ENCODE measurements around the gene ABCB11.

DNA sequence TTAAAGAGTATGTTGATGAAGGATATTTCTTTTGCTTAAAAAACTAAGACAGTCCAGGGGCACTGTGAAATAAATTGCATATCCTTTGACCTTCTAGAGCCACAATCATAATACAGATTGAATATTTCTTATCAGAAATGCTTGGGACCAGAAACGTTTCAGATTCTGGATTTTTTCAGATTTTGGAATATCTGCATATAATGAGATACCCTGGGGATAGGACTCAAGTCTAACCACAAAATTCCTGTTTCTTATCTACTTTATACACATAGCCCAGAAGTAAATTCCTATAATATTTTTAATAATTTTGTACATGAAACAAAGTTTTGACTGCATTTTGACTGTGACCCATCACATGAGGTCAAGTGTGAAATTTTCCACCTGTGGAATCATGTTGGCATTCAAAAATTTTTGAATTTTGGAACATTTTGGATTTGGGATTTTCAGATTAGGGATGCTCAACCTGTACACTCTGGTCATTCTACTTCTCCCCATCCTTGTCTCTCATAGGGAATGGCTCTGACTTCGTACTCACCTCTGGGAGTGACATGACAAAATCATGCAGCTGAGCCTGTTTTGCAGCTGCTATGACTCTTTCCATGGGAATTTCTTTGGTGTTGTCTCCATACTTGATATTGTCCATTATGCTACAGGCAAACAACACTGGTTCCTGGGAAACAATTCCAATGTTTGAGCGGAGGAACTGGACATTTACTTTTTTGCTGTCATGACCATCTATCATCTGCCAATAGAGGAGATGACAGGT lies 104.3 kb downstream of the ABCB11 start:
- TF ChIP-seq, protein P1, sequence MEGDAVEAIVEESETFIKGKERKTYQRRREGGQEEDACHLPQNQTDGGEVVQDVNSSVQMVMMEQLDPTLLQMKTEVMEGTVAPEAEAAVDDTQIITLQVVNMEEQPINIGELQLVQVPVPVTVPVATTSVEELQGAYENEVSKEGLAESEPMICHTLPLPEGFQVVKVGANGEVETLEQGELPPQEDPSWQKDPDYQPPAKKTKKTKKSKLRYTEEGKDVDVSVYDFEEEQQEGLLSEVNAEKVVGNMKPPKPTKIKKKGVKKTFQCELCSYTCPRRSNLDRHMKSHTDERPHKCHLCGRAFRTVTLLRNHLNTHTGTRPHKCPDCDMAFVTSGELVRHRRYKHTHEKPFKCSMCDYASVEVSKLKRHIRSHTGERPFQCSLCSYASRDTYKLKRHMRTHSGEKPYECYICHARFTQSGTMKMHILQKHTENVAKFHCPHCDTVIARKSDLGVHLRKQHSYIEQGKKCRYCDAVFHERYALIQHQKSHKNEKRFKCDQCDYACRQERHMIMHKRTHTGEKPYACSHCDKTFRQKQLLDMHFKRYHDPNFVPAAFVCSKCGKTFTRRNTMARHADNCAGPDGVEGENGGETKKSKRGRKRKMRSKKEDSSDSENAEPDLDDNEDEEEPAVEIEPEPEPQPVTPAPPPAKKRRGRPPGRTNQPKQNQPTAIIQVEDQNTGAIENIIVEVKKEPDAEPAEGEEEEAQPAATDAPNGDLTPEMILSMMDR (IDR thresholded peaks at IDR 0.05): no peak
- TF ChIP-seq POLR2A (IDR thresholded peaks at IDR 0.05): no peak
